Spleen (tissue), 7 donors: ENCODE results near the gene HDAC9.

Source experiments
- POLR2A ChIP-seq, 3 donors: fragments of 450-650 bp; IDR thresholded peaks; one replicate each; pipeline ENCODE4 v1.5.1; 2017; ENCODE audit warnings: antibody characterized with exemption in 3 of 3, mild to moderate bottlenecking in 1 of 3
- POLR2AphosphoS5 ChIP-seq, 3 donors: sonication (generic); formaldehyde crosslinking; IDR thresholded peaks; one replicate each; pipeline ENCODE4 v1.5.1; 2017; ENCODE audit warnings: antibody characterized with exemption in 3 of 3
- TF ChIP-seq, protein P1 (sequence below), 11 experiments: fragments of 200-600 bp in 7 of 11; fragments of 450-650 bp in 4 of 11; sonication (generic) in 4 of 11; IDR thresholded peaks in 8 of 11; conservative IDR thresholded peaks in 3 of 11; 1 replicate in 7 of 11; 2 replicates in 4 of 11; pipeline versions ENCODE4 v1.4.0 to v1.8.0; 2016 to 2021; ENCODE audit warnings: antibody characterized with exemption in 11 of 11, inconsistent platforms in 4 of 11, mild to moderate bottlenecking in 1 of 11
- donor health status: DM: no; HTN: no; CAD: no; lungs with moderate emphysema.
- donor health status: DM: no; HTN: no; CAD: no.
- donor health status: DM: no; HTN: no; CAD: no.

DNA sequence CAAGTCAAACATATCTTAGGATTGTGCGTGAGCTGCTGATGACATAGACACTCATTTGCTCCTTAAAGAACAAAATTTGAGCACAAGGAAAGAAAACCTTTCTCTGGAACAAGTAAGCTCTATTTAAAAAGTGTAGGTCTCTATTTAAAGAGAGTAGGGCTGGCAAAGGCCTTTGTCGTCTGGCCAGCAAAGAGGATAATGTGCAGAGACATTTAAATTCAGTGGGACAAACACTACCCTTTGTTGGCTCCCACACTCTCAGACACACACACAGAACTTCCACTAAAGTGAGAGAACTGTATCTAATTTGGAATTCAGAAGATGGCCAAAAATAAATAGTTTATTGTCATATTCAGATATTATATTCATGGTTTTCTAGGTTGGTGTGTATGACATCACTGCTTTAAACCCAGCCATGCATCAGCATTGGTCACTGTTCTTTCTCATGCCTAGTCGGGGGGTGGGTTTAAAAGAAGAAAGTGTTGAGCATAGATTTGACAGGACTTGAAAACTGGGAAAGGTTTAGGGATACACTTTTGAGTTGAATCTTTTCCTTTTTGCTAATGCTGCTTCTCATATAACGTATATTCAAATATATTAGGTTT, 49.5 kb upstream of the HDAC9 start:
- TF ChIP-seq, protein P1, sequence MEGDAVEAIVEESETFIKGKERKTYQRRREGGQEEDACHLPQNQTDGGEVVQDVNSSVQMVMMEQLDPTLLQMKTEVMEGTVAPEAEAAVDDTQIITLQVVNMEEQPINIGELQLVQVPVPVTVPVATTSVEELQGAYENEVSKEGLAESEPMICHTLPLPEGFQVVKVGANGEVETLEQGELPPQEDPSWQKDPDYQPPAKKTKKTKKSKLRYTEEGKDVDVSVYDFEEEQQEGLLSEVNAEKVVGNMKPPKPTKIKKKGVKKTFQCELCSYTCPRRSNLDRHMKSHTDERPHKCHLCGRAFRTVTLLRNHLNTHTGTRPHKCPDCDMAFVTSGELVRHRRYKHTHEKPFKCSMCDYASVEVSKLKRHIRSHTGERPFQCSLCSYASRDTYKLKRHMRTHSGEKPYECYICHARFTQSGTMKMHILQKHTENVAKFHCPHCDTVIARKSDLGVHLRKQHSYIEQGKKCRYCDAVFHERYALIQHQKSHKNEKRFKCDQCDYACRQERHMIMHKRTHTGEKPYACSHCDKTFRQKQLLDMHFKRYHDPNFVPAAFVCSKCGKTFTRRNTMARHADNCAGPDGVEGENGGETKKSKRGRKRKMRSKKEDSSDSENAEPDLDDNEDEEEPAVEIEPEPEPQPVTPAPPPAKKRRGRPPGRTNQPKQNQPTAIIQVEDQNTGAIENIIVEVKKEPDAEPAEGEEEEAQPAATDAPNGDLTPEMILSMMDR (IDR thresholded peaks at IDR 0.05 in 8 of 11, conservative IDR thresholded peaks at IDR 0.05 in 3 of 11): no peak
- TF ChIP-seq POLR2A (IDR thresholded peaks at IDR 0.05): no peak
- no peak for TF ChIP-seq POLR2AphosphoS5 (IDR thresholded peaks at IDR 0.05)
